IPS-11a (cell line): Measurements from ENCODE around the gene KIFBP.
"Not testable (repeated sequence)": the region's sequence is repeated elsewhere in the genome, so short reads cannot be mapped to it uniquely, and the experiment has no call there.

Experiments used
- H3K4me3 ChIP-seq: one replicate; pipeline ENCODE4 v1.5.1; 2013; ENCODE audit warnings: low read depth, low read length, control low read depth

KIFBP gene, protein sequence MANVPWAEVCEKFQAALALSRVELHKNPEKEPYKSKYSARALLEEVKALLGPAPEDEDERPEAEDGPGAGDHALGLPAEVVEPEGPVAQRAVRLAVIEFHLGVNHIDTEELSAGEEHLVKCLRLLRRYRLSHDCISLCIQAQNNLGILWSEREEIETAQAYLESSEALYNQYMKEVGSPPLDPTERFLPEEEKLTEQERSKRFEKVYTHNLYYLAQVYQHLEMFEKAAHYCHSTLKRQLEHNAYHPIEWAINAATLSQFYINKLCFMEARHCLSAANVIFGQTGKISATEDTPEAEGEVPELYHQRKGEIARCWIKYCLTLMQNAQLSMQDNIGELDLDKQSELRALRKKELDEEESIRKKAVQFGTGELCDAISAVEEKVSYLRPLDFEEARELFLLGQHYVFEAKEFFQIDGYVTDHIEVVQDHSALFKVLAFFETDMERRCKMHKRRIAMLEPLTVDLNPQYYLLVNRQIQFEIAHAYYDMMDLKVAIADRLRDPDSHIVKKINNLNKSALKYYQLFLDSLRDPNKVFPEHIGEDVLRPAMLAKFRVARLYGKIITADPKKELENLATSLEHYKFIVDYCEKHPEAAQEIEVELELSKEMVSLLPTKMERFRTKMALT

DNA sequence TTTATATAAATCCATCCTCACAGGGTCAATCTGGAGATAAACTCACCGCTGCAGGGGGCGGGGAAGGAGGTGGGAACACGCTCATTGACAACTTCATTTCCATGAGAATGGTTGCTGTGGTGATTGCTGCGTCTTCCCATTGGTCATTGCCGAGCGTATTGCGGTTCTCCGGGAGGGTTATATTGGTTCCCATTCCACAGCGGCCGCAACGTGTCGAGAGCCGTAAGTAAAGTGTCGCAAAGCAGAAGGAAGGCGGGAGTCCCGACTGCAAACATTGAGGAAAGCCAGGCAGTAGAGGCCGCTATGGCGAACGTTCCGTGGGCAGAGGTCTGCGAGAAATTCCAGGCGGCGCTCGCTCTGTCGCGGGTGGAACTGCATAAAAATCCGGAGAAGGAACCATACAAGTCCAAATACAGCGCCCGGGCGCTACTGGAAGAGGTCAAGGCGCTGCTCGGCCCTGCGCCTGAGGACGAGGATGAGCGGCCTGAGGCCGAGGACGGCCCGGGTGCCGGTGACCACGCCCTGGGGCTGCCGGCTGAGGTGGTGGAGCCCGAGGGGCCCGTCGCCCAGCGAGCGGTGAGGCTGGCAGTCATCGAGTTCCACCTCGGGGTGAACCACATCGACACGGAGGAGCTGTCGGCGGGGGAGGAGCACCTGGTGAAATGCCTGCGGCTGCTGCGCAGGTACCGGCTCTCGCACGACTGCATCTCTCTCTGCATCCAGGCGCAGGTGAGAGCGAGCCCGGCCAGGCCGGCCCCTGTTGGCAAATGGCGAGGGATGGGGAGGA is at the start of gene KIFBP:
Gene KIFBP (plus strand): TSS at position 274 of the 787 bp plus-strand sequence. CDS start 30 bp downstream, at position 304.
- peak within 1 kb of the TSS; percentile 95 for H3K4me3 ChIP-seq

DNA sequence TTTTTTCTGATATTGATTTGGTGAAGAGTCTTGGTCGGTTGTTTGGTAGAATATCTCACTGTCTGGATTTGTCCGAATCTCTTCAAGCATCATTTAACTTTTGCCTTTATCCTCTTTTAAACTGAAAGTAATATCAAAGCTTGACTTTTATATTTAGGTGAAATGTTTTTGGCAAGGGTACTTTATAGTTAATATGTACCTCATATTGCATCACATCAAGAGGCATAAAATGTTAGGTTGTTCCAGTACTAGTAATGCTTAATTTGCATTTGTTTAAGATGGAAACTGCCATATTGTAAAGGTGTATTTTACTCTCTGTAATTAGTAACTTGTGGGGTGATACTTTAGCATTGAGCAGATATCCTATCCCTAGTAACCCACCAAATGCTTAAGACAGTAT is 49.7 kb upstream of the KIFBP start:
- no peak overlapping the region for H3K4me3 ChIP-seq

DNA sequence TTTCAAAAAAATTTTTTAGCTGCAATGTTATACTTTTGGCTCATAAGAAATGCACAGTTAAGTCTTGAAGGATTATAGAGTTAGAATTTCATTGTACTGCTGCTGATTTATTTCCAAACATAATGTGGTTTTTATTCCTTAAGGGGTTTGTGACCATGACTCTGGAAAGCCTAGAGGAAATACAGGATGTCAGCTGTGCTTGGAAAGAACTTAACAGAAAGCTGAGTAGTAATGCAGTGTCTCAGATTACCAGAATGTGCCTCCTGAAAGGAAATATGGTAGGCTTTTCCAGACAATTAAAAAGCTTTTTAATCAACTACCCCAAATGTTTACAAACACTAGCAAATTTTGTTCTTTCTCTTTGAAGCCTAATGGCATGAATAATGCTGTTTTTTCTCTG is 47.7 kb upstream of the KIFBP start:
- H3K4me3 ChIP-seq, result not testable (repeated sequence)

DNA sequence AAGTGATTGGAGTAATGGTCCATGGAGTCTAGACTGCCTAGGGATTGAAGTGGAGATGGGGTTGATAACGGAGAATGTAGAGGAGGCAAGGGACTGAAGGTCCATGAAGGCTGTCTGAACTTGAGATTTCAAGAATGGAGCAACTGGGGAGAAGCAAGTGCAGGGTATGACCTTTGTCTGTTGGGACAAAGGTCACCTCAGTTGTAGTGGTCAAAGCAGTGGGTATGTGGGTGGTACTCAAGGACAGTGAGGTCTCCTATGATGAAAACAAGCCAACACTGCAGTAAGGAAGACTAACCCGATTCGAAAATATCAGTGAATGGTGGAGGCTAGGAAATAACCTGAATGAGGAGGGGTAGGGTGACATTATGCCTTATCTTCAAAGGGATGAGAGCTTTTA is 38.0 kb upstream of the KIFBP start:
- H3K4me3 ChIP-seq, result no peak overlapping the region

DNA sequence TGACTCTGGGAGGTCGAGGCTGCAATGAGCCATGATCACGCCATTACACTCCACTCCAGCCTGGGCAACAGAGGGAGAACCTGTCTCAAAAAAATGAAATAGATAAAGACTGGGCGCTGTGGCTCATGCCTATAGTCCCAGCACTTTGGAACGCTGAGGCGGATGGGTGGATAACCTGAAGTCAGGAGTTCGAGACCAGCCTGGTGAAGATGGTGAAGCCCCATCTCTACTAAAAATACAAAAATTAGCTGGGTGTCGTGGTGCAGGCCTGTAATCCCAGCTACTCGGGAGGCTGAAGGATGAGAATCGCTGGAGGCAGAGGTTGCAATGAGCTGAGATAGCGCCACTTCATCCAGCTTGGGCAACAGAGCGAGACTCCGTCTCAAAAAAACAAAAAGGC is 33.7 kb upstream of the KIFBP start:
- H3K4me3 ChIP-seq, result no peak overlapping the region

DNA sequence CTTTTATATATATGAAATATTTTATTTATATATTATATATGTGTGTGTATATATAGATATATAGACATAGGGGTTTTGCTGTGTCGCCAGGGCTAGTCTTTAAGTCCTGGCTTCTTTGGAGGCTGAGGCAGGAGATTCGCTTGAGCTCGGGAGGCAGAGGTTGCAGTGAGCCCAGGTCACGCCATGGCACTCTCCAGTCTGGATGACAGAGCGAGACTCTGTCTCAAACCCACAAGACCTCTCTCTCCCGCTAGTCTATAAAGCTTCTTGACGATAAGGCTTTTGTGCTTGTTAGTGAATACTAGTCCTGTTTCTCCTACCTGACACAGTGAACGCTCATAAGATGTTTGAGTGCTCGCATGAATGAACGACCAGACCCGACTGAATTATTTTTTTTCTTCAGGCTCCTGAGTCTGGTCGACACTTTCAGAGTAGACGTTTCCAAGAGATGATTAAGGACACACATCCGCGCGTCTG is 33.2 kb upstream of the KIFBP start:
- peak overlapping the region; percentile 97 for H3K4me3 ChIP-seq

DNA sequence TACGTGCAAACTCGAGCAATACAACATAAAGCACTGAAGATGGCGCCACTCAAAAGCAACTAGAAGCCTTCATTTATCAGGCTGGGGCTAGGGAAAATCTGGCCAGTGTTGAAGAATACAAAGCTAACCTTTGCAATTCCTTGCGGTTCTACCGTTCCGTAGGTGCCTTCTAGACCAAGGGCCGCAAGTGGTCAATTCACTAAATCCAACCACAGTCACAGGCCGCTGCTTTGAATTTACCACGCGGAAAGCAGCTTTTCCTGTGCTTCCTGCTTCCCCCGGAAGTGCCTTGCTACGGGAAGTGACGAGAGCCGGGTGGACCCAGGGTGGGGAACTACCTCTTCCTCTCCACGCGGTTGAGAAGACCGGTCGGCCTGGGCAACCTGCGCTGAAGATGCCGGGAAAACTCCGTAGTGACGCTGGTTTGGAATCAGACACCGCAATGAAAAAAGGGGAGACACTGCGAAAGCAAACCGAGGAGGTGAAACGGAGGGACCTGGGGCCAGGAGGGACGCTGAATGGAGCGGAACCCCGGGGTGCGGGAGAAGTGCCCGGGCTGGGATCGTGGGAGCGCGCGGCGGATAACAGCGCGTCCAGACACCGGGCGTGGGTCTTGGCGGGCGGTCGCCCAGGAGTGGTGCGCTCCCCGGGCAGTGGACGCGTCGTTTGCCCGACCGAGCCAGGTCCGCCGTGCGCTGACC is 32.6 kb upstream of the KIFBP start, which contains the start of gene DDX21:
Gene DDX21 (plus strand): TSS at position 339 of the 701 bp plus-strand sequence. CDS start 56 bp downstream, at position 395.
- peak within 1 kb of the TSS; percentile 97 for H3K4me3 ChIP-seq

DNA sequence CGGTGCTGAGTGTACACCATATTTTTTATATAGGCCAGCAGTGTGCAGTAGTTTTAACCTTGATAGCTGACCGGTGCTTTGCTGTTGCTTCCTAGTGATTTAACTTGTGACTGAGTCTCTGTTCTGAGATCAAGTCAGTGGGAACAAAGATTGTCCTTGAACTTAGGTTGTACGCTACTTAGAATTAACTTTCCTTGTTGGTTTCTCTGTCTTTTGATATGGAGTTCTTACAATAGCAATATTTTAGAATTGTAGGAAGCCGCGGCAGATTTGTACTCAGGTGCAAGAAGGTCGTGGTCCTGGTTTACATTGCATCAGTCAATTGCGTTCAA is 31.4 kb upstream of the KIFBP start:
- H3K4me3 ChIP-seq, result peak overlapping the region; percentile 97

DNA sequence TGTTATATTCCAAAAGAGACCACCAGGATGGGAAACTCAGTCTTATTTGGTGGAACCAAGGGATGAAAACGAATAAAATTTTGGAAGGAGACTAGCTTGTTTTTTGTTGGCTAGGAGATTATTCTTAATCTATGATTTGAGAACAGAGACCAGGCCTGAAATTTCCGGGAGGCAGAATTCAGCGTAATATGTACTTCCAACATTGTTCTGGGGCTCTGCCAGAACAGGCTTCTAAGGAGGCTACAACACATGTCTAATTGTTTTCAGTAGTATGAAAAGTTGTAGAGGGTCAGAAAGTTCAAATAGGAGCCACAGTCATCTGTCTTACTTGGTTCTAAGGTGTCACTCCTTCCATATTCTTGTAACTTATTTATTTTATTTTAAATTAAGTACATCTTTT is 30.9 kb upstream of the KIFBP start:
- H3K4me3 ChIP-seq, result peak overlapping the region; percentile 97

DNA sequence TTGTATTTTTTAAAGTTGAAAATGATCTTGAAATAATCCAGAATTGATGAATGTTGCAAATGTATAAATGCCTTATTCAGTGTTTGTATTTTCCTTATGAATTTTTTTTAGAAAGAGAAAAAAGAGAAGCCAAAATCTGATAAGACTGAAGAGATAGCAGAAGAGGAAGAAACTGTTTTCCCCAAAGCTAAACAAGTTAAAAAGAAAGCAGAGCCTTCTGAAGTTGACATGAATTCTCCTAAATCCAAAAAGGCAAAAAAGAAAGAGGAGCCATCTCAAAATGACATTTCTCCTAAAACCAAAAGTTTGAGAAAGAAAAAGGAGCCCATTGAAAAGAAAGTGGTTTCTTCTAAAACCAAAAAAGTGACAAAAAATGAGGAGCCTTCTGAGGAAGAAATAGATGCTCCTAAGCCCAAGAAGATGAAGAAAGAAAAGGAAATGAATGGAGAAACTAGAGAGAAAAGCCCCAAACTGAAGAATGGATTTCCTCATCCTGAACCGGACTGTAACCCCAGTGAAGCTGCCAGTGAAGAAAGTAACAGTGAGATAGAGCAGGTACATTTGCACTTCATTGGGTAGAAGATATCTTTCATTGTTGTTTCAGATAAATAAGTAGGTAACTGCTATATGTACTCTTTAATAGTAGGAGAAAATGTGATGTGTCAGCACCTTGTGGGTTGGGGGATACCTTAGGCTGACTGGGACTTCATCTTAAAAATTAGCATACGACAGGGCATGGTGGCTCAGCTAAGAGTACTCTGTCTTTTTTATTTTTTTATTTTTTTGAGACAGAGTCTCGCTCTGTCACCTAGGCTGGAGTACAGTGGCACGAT is 28.7 kb upstream of the KIFBP start:
- H3K4me3 ChIP-seq, result no peak overlapping the region

DNA sequence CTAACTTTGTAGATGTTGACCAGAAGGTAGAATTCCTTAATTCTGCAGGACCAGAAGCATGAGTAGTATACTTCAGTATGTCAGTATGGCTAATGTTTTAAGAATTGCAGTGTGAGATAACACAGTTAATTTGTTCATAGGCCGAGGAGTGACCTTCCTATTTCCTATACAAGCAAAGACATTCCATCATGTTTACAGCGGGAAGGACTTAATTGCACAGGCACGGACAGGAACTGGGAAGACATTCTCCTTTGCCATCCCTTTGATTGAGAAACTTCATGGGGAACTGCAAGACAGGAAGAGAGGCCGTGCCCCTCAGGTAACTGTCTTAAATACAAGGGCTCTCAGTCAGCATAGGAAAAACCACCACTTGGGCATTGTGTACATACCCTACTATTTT is 25.5 kb upstream of the KIFBP start:
- no peak overlapping the region for H3K4me3 ChIP-seq

DNA sequence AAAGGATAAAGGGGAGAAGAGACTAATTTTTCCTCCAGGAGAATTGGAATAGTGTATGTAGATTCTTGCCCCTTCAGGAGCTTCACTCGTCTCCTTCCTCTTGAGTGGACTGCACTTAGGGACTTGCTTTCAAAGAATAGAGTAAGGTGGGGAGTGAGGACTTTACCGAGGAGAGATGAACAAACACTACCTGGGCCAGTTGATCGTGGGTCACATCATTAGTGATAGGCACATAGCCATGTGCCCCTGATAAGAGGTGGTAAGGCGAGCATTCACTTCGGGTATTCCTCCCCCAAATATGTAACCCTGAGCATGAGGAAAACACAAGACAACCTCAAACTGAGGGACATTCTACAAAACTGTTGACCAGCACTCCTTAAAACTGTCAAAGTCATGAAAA is 14.6 kb upstream of the KIFBP start:
- no peak overlapping the region for H3K4me3 ChIP-seq

DNA sequence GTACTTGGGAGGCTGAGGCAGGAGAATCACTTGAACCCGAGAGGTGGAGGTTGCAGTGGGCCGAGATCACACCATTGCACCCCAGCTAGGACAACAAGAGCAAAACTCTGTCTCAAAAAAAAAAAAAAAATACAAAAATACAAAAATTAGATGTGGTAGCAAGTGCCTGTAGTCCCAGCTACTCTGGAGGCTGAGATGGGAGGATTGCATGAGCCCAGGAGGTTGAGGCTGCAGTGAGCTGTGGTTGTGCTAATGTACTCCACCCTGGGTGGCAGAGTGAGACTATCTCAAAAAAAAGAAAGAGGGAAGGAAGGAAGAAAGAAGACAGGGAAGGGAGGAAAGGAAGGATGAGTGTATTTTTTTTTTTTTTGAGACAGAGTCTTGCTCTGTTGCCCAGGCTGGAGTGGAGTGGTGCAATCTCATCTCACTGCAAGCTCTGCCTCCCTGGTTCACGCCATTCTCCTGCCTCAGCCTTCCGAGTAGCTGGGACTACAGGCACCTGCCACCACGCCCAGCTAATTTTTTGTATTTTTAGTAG is 12.6 kb upstream of the KIFBP start:
- not testable (repeated sequence) for H3K4me3 ChIP-seq

DNA sequence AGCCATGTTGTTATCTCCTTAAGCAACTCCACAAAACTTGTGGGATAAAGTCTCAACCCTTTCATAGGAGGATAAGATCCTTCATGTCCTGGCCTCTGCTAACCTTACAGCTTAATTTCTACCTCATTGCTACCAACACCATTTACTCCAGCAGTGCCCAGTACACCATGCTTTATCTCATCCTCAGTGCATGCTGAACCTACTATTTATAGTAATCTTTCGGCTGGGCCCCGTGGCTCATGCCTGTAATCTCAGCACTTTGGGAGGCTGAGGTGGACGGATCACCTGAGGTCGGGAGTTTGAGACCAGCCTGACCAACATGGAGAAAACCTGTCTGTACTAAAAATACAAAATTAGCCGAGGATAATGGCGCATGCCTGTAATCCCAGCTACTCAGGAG is 8.9 kb upstream of the KIFBP start:
- not testable (repeated sequence) for H3K4me3 ChIP-seq

DNA sequence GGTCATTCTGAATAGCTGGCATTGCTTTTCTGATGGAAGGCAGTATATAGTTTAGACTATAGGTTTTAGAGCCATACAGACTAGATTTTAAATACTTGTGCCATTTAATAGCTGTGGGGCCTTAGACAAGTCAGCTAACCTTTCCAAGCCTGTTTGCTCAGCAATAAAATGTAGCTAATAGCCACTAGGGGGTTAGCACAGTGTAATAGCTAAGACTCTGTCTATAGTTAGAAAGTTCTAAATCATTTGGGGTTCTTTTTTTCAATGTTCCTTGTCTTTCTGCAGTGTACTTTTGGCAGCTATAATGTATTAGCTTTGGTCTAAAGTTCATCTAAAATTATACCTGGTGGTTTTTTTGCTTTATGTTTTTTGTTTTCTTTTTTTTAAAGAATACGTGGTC is 7.5 kb upstream of the KIFBP start:
- H3K4me3 ChIP-seq, result no peak overlapping the region

DNA sequence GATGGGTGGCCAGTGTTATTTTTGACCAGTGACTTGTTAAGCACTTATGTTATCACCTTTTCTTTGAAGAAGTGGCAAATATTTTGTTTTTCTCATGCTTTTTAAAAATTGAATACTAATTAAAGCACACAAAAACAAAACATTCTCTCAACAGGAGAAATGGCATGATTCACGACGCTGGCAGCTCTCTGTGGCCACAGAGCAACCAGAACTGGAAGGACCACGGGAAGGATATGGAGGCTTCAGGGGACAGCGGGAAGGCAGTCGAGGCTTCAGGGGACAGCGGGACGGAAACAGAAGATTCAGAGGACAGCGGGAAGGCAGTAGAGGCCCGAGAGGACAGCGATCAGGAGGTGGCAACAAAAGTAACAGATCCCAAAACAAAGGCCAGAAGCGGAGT is 6.2 kb upstream of the KIFBP start:
- H3K4me3 ChIP-seq, result no peak overlapping the region

DNA sequence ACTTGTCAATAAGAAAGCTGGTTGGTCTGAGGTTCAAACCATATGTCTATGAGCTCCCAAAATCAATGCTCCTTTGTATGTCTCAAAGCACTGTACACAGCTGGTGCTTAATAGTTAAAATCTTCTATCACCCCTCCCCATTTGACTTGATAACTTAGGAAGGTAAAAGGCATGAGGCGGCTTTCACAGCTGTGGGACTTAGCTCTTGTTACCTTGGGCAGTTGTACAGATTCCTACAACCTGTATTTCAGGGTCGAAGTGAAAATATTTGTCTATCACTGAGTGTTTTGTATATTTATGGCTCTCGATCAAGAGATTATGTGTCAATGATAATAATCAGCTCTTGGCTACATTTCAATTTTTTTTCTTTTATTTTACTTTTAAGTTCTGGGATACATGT is 992 bp upstream of the KIFBP start:
- no peak overlapping the region for H3K4me3 ChIP-seq

DNA sequence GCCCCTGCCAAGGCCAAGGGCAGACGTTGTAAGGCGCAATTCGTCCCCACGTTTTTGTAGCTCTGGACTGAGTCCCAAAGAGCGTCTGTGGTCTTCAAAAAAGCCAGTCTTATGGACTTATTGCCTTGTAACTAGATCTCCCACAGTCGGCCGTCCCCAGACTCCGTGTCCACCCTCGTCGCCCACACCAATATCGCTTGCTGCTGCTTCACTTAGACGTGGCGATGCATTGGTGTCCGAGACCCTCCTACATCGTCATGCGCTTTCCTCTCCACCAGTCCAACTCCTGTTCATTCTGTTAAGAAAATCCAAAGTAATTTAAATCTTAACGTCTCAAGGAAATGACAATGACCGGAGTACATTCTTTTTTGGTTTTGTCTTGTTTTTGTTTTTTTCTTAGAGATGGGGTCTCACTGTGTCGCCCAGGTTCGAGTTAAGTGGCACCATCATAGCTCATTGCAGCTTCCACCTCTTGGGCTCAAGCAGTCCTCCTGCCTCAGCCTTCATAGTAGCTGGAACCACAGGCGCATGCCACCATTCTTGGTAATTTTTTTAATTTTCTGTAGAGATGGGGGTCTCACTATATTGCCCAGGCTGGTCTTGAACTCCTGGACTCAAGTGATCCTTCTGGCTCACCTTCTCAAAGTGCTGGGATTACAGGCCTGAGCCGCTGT is 851 bp downstream of the KIFBP start:
- peak overlapping the region; percentile 95 for H3K4me3 ChIP-seq
